OCI-LY1 (cell line): ENCODE data around the gene DDX4.

Experiments
- H2AFZ ChIP-seq: fragments of 200-600 bp; sonication (generic), shearing (Covaris generic); 2 replicates; pipeline ENCODE4 v1.6.0; 2014; ENCODE audit warnings: antibody characterized with exemption, mild to moderate bottlenecking, low read length
- H3F3A ChIP-seq: fragments of 200-600 bp; sonication (generic), shearing (Covaris generic); 2 replicates; pipeline ENCODE4 v1.6.0; 2014; ENCODE audit warnings: mild to moderate bottlenecking, antibody characterized with exemption, low read length, moderate library complexity; ENCODE audit not compliant: insufficient read depth
- H3K27ac ChIP-seq: fragments of 200-600 bp; sonication (generic); 2 replicates; pipeline ENCODE4 v1.5.1; 2014; ENCODE audit warnings: low read length, mixed run types, mild to moderate bottlenecking, low read depth; ENCODE audit not compliant: poor library complexity, severe bottlenecking
- H3K27me3 ChIP-seq: fragments of 200-600 bp; sonication (generic); 2 replicates; pipeline ENCODE4 v1.6.0; 2014; ENCODE audit warnings: antibody characterized with exemption, mild to moderate bottlenecking, low read length, moderate library complexity; ENCODE audit not compliant: insufficient read depth
- H3K36me3 ChIP-seq: fragments of 200-600 bp; sonication (generic); 2 replicates; pipeline ENCODE4 v1.6.1; 2014; ENCODE audit warnings: mild to moderate bottlenecking, antibody characterized with exemption, low read length, moderate library complexity, mixed read lengths; ENCODE audit not compliant: insufficient read depth
- H3K4me1 ChIP-seq: fragments of 200-600 bp; sonication (generic); 2 replicates; pipeline ENCODE4 v1.5.1; 2014; ENCODE audit warnings: mild to moderate bottlenecking, low read length, moderate library complexity; ENCODE audit not compliant: insufficient read depth, severe bottlenecking
- H3K4me2 ChIP-seq: fragments of 200-600 bp; sonication (generic), shearing (Covaris generic); 2 replicates; pipeline ENCODE4 v1.6.1; 2014; ENCODE audit warnings: low read length
- H3K4me3 ChIP-seq: fragments of 200-600 bp; sonication (generic); 2 replicates; pipeline ENCODE4 v1.5.1; 2014; ENCODE audit warnings: low read length, low read depth, mild to moderate bottlenecking, mixed read lengths; ENCODE audit not compliant: poor library complexity, severe bottlenecking
- H3K79me2 ChIP-seq: fragments of 200-600 bp; shearing (Covaris generic); 2 replicates; pipeline ENCODE4 v1.6.1; 2016; ENCODE audit warnings: mixed run types, low read length, mixed read lengths; ENCODE audit not compliant: insufficient read depth
- H3K9ac ChIP-seq: fragments of 200-600 bp; sonication (generic), shearing (Covaris generic); 2 replicates; pipeline ENCODE4 v1.6.1; 2014; ENCODE audit warnings: mild to moderate bottlenecking, low read length, mixed read lengths
- H3K9me2 ChIP-seq: fragments of 200-600 bp; sonication (generic), shearing (Covaris generic); 2 replicates; pipeline ENCODE4 v1.6.1; 2014; ENCODE audit warnings: low read depth, mild to moderate bottlenecking, low read length, mixed read lengths
- H3K9me3 ChIP-seq: fragments of 200-600 bp; shearing (Covaris generic); 2 replicates; pipeline ENCODE4 v1.6.1; 2014; ENCODE audit warnings: low read length, mixed read lengths
- H4K20me1 ChIP-seq: fragments of 200-600 bp; sonication (generic), shearing (Covaris generic); 2 replicates; pipeline ENCODE4 v1.6.0; 2016; ENCODE audit warnings: mild to moderate bottlenecking, low read length; ENCODE audit not compliant: insufficient read depth
- CTCF ChIP-seq: fragments of 200-600 bp; sonication (generic), shearing (Covaris generic); IDR thresholded peaks from 2 replicates; pipeline ENCODE4 v1.5.1; 2017; ENCODE audit warnings: mild to moderate bottlenecking, antibody characterized with exemption, low read length, moderate library complexity, mixed read lengths
- EZH2 ChIP-seq: fragments of 200-600 bp; sonication (generic), shearing (Covaris generic); IDR thresholded peaks from 2 replicates; pipeline ENCODE4 v1.8.0; 2017; ENCODE audit warnings: borderline replicate concordance, mixed run types, mild to moderate bottlenecking, antibody characterized with exemption, low read length, moderate library complexity, mixed read lengths

Gene DDX4

GRCh38 chr5:55847837-55848236 is 110.0 kb downstream of the DDX4 start:
- no peaks in the 10 kb centered on the region for H3K9me3 ChIP-seq
- no peak overlapping the region for H2AFZ ChIP-seq
- TF ChIP-seq CTCF (no peak), EZH2 (no peak)
- no peaks in the 10 kb centered on the region; the same call in 1 of the 2 replicates for H3K9me2 ChIP-seq
- no peaks in the 10 kb centered on the region for H3K4me1 ChIP-seq
- no peaks in the 10 kb centered on the region for H3F3A ChIP-seq
- H3K4me2 ChIP-seq = no peak overlapping the region
- H3K27ac ChIP-seq = no peak overlapping the region
- no peak overlapping the region for H3K9ac ChIP-seq
- H3K4me3 ChIP-seq = no peak overlapping the region
- H3K36me3 ChIP-seq = no peaks in the 10 kb centered on the region
- no peaks in the 10 kb centered on the region for H3K27me3 ChIP-seq
- H4K20me1 ChIP-seq = no peaks in the 10 kb centered on the region
- no peaks in the 10 kb centered on the region for H3K79me2 ChIP-seq

GRCh38 chr5:55848783-55849182 is 110.9 kb downstream of the DDX4 start:
- no peaks in the 10 kb centered on the region for H3K9me3 ChIP-seq
- no peak for TF ChIP-seq CTCF
- TF ChIP-seq EZH2 = no peak
- H3K4me3 ChIP-seq = no peak overlapping the region
- no peaks in the 10 kb centered on the region for H3K27me3 ChIP-seq
- no peaks in the 10 kb centered on the region for H3K4me1 ChIP-seq
- no peak overlapping the region for H3K9ac ChIP-seq
- no peaks in the 10 kb centered on the region; the same call in 1 of the 2 replicates for H3K9me2 ChIP-seq
- no peak overlapping the region for H3K27ac ChIP-seq
- no peaks in the 10 kb centered on the region for H3K36me3 ChIP-seq
- no peaks in the 10 kb centered on the region for H4K20me1 ChIP-seq
- no peaks in the 10 kb centered on the region for H3F3A ChIP-seq
- no peak overlapping the region for H2AFZ ChIP-seq
- H3K4me2 ChIP-seq = no peak overlapping the region
- no peaks in the 10 kb centered on the region for H3K79me2 ChIP-seq

- Histone ChIP-seq H3K36me3 (no peaks in the 10 kb centered on the region), H3K4me2 (no peak within 1 kb of the TSS), H3K9me3 (no peaks in the 10 kb centered on the region), H3K9me2 (no peaks in the 10 kb centered on the region), H3K27ac (no peak within 1 kb of the TSS), H3F3A (no peaks in the 10 kb centered on the region), H4K20me1 (no peaks in the 10 kb centered on the region), H3K4me3 (no peak within 1 kb of the TSS), H3K79me2 (no peaks in the 10 kb centered on the region), H3K27me3 (no peaks in the 10 kb centered on the region), H2AFZ (no peak within 1 kb of the TSS), H3K4me1 (no peaks in the 10 kb centered on the region), H3K9ac (no peak within 1 kb of the TSS)
- TF ChIP-seq EZH2 (no peak), CTCF (no peak)
Measured at GRCh38 chr5:55850839-55851674, 113.2 kb downstream of the DDX4 start, which contains the start of gene IL31RA. Gene IL31RA, plus strand, starts transcription at chr5:55851357. Its CDS starts 214 bp downstream, at chr5:55851571.
